ENCODE measurements around the gene CDC42BPB.

DNA sequence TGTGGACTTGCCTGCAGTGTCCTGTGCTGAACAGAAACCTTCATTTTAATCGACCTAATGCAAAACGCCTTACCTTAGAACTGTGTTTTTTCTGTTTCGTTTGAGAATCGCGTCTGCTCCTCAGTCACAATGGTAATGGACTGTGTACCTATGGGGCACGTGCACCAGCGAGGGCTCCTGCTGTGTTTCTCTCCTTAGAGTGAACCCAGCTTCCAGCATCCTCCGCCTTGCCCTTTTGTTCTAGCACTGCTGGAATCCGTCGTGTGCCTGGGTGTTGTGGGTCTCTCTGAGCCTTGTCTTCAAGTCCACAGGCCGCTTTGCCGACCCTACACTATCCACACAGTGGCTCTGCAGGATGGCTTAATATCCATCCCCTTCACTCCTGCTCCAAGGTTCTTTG is 131.2 kb downstream of the CDC42BPB start:
- TF ChIP-seq, protein P1, sequence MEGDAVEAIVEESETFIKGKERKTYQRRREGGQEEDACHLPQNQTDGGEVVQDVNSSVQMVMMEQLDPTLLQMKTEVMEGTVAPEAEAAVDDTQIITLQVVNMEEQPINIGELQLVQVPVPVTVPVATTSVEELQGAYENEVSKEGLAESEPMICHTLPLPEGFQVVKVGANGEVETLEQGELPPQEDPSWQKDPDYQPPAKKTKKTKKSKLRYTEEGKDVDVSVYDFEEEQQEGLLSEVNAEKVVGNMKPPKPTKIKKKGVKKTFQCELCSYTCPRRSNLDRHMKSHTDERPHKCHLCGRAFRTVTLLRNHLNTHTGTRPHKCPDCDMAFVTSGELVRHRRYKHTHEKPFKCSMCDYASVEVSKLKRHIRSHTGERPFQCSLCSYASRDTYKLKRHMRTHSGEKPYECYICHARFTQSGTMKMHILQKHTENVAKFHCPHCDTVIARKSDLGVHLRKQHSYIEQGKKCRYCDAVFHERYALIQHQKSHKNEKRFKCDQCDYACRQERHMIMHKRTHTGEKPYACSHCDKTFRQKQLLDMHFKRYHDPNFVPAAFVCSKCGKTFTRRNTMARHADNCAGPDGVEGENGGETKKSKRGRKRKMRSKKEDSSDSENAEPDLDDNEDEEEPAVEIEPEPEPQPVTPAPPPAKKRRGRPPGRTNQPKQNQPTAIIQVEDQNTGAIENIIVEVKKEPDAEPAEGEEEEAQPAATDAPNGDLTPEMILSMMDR (IDR thresholded peaks at IDR 0.05; ENCODE audit: insufficient read depth, low read length, poor library complexity, severe bottlenecking): no peak
- no peak for TF ChIP-seq EZH2phosphoT487 (conservative IDR thresholded peaks at IDR 0.05; ENCODE audit: low read length)

Measured in SU-DHL-6 (cell line).